Thoracic aorta endothelial cell (primary cell): ENCODE data around the gene XDH. TPM values are rescaled to one million over a fixed set of nuclear protein-coding genes. Genes with fewer than 3 reads are reported as not detected.

Experiments
- total RNA-seq: library from RNA; depleted of rRNA; stranded (reverse); fragments of >200 nt; gene quantifications from 2 replicates; pipeline ENCODE4 v1.2.3, GENCODE V29; 2012

Gene XDH
- under 0.01 TPM in 2 replicates for total RNA-seq

DNA sequence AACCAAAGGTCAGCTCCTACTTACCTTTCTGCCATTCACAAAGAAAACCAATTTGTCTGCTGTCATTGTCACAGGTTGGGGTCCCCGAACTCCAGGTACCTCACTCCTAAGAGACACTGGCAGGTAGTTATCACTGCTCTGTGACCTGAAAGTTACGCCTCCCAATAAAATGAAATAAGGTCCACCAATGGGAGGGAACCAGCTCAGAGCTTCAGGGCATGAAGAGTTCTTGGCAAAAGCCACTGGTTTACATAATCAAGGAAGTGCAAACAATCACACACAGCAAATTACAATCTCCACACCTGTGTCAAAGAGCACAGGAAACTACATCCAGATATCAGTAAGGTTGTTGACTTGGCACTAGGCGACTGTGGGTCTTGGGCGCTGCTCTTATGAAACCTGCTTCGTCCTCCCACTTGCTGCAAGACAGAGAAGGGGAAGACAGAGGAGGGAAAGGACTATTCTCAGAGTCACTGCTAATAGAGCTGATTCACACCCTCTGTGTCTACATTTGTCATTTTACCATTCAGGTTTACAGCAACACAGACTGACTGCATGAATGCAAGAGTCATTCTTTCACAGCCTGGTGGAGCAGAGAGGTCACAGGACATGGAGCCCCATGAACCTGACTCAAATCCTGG lies at the start of gene XDH:
Gene XDH (minus strand): TSS at position 142 of the 641 bp plus-strand sequence. CDS start 76 bp downstream, at position 66.

Other genes with a start within 250 kb of the XDH start
- gene CAPN14, start 197.2 kb downstream of the XDH start, total RNA-seq: under 0.01 and 0.14 TPM in 2 replicates
- gene EHD3, start 180.6 kb downstream of the XDH start, total RNA-seq: 3.7 and 5.2 TPM in 2 replicates
- under 0.01 TPM in 1 of 2 replicates, not detected in the other for gene SRD5A2, start 166.2 kb upstream of the XDH start, total RNA-seq